ENCODE results near the gene BLOC1S6.
A peak's percentile ranks its signal among the peaks of the same experiment; 100 is the strongest.

The BLOC1S6 gene

GRCh38 chr15:45587095-45587862 is at the start of gene BLOC1S6:
Gene BLOC1S6, plus strand, starts transcription at chr15:45587379. Its CDS starts 65 bp downstream, at chr15:45587444.
- DNase-seq: peak; percentile 96

- no peak for DNase-seq
Observed at GRCh38 chr15:45539680-45540079, 47.5 kb upstream of the BLOC1S6 start.

- no peak for DNase-seq
Observed at GRCh38 chr15:45540531-45540930, 46.6 kb upstream of the BLOC1S6 start.

GRCh38 chr15:45543051-45543450 is 44.1 kb upstream of the BLOC1S6 start:
- no peak for DNase-seq

- no peak for DNase-seq
Observed at GRCh38 chr15:45544266-45545023, 42.7 kb upstream of the BLOC1S6 start.

- DNase-seq: no peak
Observed at GRCh38 chr15:45546789-45547188, 40.4 kb upstream of the BLOC1S6 start.

- no peak for DNase-seq
Observed at GRCh38 chr15:45548753-45549520, 38.2 kb upstream of the BLOC1S6 start.

GRCh38 chr15:45549541-45550220 is 37.5 kb upstream of the BLOC1S6 start:
- no peak for DNase-seq

GRCh38 chr15:45550436-45550835 is 36.7 kb upstream of the BLOC1S6 start:
- no peak for DNase-seq

GRCh38 chr15:45551676-45552075 is 35.5 kb upstream of the BLOC1S6 start:
- DNase-seq: no peak

- DNase-seq: no peak
Observed at GRCh38 chr15:45555934-45556608, 31.1 kb upstream of the BLOC1S6 start.

- no peak for DNase-seq
Observed at GRCh38 chr15:45572617-45573016, 14.6 kb upstream of the BLOC1S6 start.

GRCh38 chr15:45573961-45574629 is 13.1 kb upstream of the BLOC1S6 start:
- DNase-seq: peak; percentile 43

- DNase-seq: no peak
Observed at GRCh38 chr15:45581919-45582318, 5.3 kb upstream of the BLOC1S6 start.

- DNase-seq: no peak
Observed at GRCh38 chr15:45583731-45584639, 3.2 kb upstream of the BLOC1S6 start.

- no peak for DNase-seq
Observed at GRCh38 chr15:45585069-45585791, 1.9 kb upstream of the BLOC1S6 start.

- no peak for DNase-seq
Observed at GRCh38 chr15:45586125-45586524, 1.1 kb upstream of the BLOC1S6 start.

- DNase-seq: no peak
Observed at GRCh38 chr15:45586601-45587094, 531 bp upstream of the BLOC1S6 start.

- no peak for DNase-seq
Observed at GRCh38 chr15:45587863-45588170, 638 bp downstream of the BLOC1S6 start.

Data from NCI-H69 (cell line).